ENCODE results near the gene ERP44.
"Not testable (repeated sequence)": the region's sequence is repeated elsewhere in the genome, so short reads cannot be mapped to it uniquely, and the experiment has no call there.

ERP44 gene

GRCh38 chr9:100098887-100099721, at the start of gene ERP44, which contains the start of gene INVS:
Gene ERP44, minus strand, starts transcription at chr9:100099000. Its CDS starts 160 bp downstream, at chr9:100098840.
Gene INVS, plus strand, starts transcription at chr9:100099243. Its CDS starts 5,279 bp downstream, at chr9:100104522.
- peak; percentile 93 for DNase-seq (ENCODE audit: low read depth)

GRCh38 chr9:100145976-100146375, 47.2 kb upstream of the ERP44 start:
- DNase-seq (ENCODE audit: low read depth), result not testable (repeated sequence)

GRCh38 chr9:100145167-100145934, 46.6 kb upstream of the ERP44 start:
- DNase-seq (ENCODE audit: low read depth), result not testable (repeated sequence)

GRCh38 chr9:100141862-100142261, 43.1 kb upstream of the ERP44 start:
- DNase-seq (ENCODE audit: low read depth), result not testable (repeated sequence)

- not testable (repeated sequence) for DNase-seq (ENCODE audit: low read depth)
Measured at GRCh38 chr9:100140303-100140702, 41.5 kb upstream of the ERP44 start.

GRCh38 chr9:100136799-100137198, 38.0 kb upstream of the ERP44 start:
- DNase-seq (ENCODE audit: low read depth), result not testable (repeated sequence)

GRCh38 chr9:100134731-100135130, 35.9 kb upstream of the ERP44 start:
- no peak for DNase-seq (ENCODE audit: low read depth)

GRCh38 chr9:100131875-100132430, 33.2 kb upstream of the ERP44 start:
- DNase-seq (ENCODE audit: low read depth), result no peak

- DNase-seq (ENCODE audit: low read depth), result no peak
Measured at GRCh38 chr9:100131216-100131615, 32.4 kb upstream of the ERP44 start.

GRCh38 chr9:100129772-100130171, 31.0 kb upstream of the ERP44 start:
- DNase-seq (ENCODE audit: low read depth), result no peak

GRCh38 chr9:100126423-100126822, 27.6 kb upstream of the ERP44 start:
- DNase-seq (ENCODE audit: low read depth), result no peak

- DNase-seq (ENCODE audit: low read depth), result no peak
Measured at GRCh38 chr9:100125910-100126309, 27.1 kb upstream of the ERP44 start.

GRCh38 chr9:100125236-100125635, 26.4 kb upstream of the ERP44 start:
- no peak for DNase-seq (ENCODE audit: low read depth)

- no peak for DNase-seq (ENCODE audit: low read depth)
Measured at GRCh38 chr9:100120286-100120685, 21.5 kb upstream of the ERP44 start.

GRCh38 chr9:100117316-100117715, 18.5 kb upstream of the ERP44 start:
- no peak for DNase-seq (ENCODE audit: low read depth)

GRCh38 chr9:100112677-100113336, 14.0 kb upstream of the ERP44 start:
- DNase-seq (ENCODE audit: low read depth), result no peak

- DNase-seq (ENCODE audit: low read depth), result no peak
Measured at GRCh38 chr9:100111235-100111634, 12.4 kb upstream of the ERP44 start.

- DNase-seq (ENCODE audit: low read depth), result no peak
Measured at GRCh38 chr9:100108559-100108958, 9.8 kb upstream of the ERP44 start.

- no peak for DNase-seq (ENCODE audit: low read depth)
Measured at GRCh38 chr9:100106616-100107015, 7.8 kb upstream of the ERP44 start.

GRCh38 chr9:100105861-100106260, 7.1 kb upstream of the ERP44 start:
- no peak for DNase-seq (ENCODE audit: low read depth)

GRCh38 chr9:100104314-100104713, 5.5 kb upstream of the ERP44 start:
- no peak for DNase-seq (ENCODE audit: low read depth)

- DNase-seq (ENCODE audit: low read depth), result no peak
Measured at GRCh38 chr9:100101608-100102007, 2.8 kb upstream of the ERP44 start.
